ENCODE results near the gene GSN. TPM values are rescaled to one million over a fixed set of nuclear protein-coding genes. Genes with fewer than 3 reads are reported as not detected.

Gene GSN
- total and polyA plus RNA-seq, 2 of the 13 experiments (the other 11 are each of a cell fraction or from before 2014, with no cell fraction given): 294 to 307 TPM

- TF ChIP-seq ZNF547 (CRISPR knock-in tag; IDR thresholded peaks at IDR 0.05) (no peak), KDM5A (IDR thresholded peaks at IDR 0.05; ENCODE audit: borderline replicate concordance, low read length) (no peak), TOE1 (CRISPR knock-in tag; IDR thresholded peaks at IDR 0.05) (no peak)
- TF ChIP-seq, protein P1, sequence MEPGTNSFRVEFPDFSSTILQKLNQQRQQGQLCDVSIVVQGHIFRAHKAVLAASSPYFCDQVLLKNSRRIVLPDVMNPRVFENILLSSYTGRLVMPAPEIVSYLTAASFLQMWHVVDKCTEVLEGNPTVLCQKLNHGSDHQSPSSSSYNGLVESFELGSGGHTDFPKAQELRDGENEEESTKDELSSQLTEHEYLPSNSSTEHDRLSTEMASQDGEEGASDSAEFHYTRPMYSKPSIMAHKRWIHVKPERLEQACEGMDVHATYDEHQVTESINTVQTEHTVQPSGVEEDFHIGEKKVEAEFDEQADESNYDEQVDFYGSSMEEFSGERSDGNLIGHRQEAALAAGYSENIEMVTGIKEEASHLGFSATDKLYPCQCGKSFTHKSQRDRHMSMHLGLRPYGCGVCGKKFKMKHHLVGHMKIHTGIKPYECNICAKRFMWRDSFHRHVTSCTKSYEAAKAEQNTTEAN (CRISPR knock-in tag; conservative IDR thresholded peaks at IDR 0.05): no peak
These were observed 6.9 kb downstream of the GSN start (continued) for GRCh38 chr9:121274851-121275250.

DNA sequence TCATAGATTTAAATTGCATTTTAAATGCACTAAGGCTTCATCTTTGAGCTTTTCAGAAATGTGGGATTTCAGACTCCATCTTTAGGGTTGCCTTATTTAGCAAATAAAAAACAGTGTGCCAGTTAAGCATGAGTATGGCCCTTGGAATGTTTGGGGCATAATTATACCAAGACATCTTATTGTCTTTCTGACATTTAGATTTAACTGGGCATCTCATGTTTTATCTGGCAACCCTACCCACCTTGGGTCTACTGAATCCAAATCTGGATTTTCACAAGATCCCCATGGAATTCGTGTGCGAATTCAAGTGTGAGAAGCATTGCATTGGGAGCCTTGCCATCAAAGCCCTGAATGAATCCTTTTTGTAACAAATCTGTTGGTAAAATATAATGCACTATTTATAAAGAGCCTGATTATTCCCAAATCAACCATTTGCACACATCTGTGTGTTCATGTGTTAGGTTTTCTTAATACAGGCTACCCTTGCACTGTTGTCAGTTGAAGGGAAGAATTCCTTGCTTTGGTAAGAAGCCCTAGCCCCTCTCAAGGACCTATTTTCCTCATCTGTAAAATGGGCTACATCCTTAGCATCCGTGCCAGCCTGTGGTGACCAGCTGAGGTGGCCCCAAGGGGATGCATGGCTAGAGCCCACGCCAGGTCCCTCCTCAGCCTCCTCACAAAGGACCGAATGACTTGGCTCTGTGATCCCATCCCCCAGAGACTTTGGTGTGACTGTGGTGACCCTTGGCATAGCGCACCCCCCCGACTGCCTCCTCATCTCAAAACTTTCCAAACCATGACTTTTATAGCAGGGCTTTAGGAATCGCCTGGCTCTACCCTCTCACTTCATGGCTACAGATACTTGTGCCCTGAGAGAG, 8.1 kb downstream of the GSN start:
- Histone ChIP-seq H4K20me1 (ENCODE audit: insufficient read depth, low read length) (no peaks in the 10 kb centered on the region), H3K4me2 (ENCODE audit: low read depth, low read length) (no peak overlapping the region), H3K79me2 (ENCODE audit: insufficient read depth, low read length) (no peaks in the 10 kb centered on the region), H3K27ac (ENCODE audit: extremely low read length, insufficient read depth, low read length) (no peak overlapping the region), H3K27me3 (ENCODE audit: control insufficient read depth in 1 of 2, insufficient read depth in 2 of 2, low read length in 2 of 2) (no peaks in the 10 kb centered on the region; a peak in 1 of 5 replicates), H3K9me3 (ENCODE audit: low read length) (no peaks in the 10 kb centered on the region), H3K4me1 (ENCODE audit: insufficient read depth, low read length) (peaks cover 31% of the 10 kb centered on the region), H3K9ac (ENCODE audit: insufficient read depth, low read depth, low read length) (no peak overlapping the region), H2AFZ (ENCODE audit: low read length) (no peak overlapping the region), H3K4me3 (replicated peaks in 1 of 3; ENCODE audit: insufficient read depth in 1 of 3, low read depth in 2 of 3, low read length in 3 of 3) (no peak overlapping the region), H3K36me3 (replicated peaks in 1 of 2; ENCODE audit: control insufficient read depth in 1 of 2, insufficient read depth in 2 of 2, low read length in 2 of 2) (no peaks in the 10 kb centered on the region)
- TF ChIP-seq ZNF614 (CRISPR knock-in tag; IDR thresholded peaks at IDR 0.05; ENCODE audit: borderline replicate concordance) (no peak), ZNF629 (CRISPR knock-in tag; conservative IDR thresholded peaks at IDR 0.05) (0 out of 2 replicates have a peak, but pooled peaks have one; percentile 22), ZSCAN12 (CRISPR knock-in tag; IDR thresholded peaks at IDR 0.05) (no peak)
- in situ Hi-C loops (cut with HindIII; ENCODE audit: extremely low pct_ligation_motif_present, low pct_unique_long_range_greater_than_20kb) (no loop called here), intact Hi-C loops (cut with micrococcal nuclease; ENCODE audit: unreplicated experiment) (loop anchor here (5.0 kb wide), 2 partner anchors 41 to 126 kb away; no protein-coding TSS in a partner anchor)
- BruUV-seq (replicated peaks): no TSS peak
- DNase-seq (ENCODE audit: low spot score): no peak
- no peak for FAIRE-seq
- no peak for ATAC-seq
- WGBS (ENCODE audit: low lambda C conversion rate): 47% methylated on average over 7 of the region's 8 CpGs
- POLR2A ChIA-PET: interaction anchor here (0.9 to 1.3 kb wide), 2 partner anchors 13 to 23 kb away, joined by 3 read pairs; no protein-coding TSS in a partner anchor
- CTCF ChIA-PET (ENCODE audit: low intra/inter-chr PET ratio, low total read pairs): no interaction called here

Data from HepG2 (cell line).